ENCODE measurements around the gene SURF1. TPM values are rescaled to one million over a fixed set of nuclear protein-coding genes. Genes with fewer than 3 reads are reported as not detected.

The SURF1 gene
- total and polyA plus RNA-seq, 4 experiments from 2014 or later: 54.3 to 114 (median 83.2) TPM

- Mint-ChIP-seq H3K27ac (no peak overlapping the region), H3K9me3 (no peaks in the 10 kb centered on the region), H3K4me3 (no peak overlapping the region), H3K36me3 (no peaks in the 10 kb centered on the region), H3K4me1 (no peaks in the 10 kb centered on the region), H3K27me3 (peaks cover 0 to 3% of the 10 kb centered on the region in 2 donors)
- POLR2A ChIA-PET (ENCODE audit: partially characterized antibody): no interaction called here
- Histone ChIP-seq H3K4me1 (ENCODE audit: insufficient read depth, low read length) (no peaks in the 10 kb centered on the region), H3K27me3 (ENCODE audit: insufficient read depth, low read length) (no peaks in the 10 kb centered on the region), H3K4me3 (ENCODE audit: low read length in 2 of 2) (no peak overlapping the region), H3K9me3 (ENCODE audit: control insufficient read depth in 1 of 2, low read length in 2 of 2) (no peaks in the 10 kb centered on the region), H3K36me3 (ENCODE audit: insufficient read depth, low read length) (no peaks in the 10 kb centered on the region), H3K27ac (ENCODE audit: low read depth, low read length) (no peak overlapping the region)
- peak in 1 of 5 donors; percentile 8 for DNase-seq
- CTCF ChIA-PET (ENCODE audit: partially characterized antibody): interaction anchor here (1.1 kb wide), 1 partner anchor 20 kb away, joined by 3 read pairs; no protein-coding TSS in a partner anchor
- intact Hi-C loops (cut with micrococcal nuclease): no loop called here
These were observed 28.5 kb upstream of the SURF1 start for GRCh38 chr9:133384736-133385321.

DNA sequence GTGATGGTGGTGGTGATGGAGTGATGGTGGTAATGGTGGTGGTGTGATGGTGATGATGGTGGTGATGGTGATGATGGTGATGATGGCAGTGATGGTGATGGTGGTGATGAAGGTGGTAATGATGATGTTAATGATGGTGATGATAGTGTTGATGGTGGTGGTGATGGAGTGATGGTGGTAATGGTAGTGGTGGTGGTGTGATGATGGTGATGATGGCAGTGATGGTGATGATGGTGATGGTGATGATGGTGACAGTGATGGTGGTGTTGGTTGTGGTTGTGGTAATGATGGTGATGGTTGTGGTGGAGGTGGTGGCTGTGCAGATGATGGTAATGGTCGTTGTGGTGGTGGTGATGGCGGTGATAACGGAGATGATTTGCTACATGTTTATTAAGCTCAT, 27.2 kb upstream of the SURF1 start:
- DNase-seq: peak in 1 of 5 donors; percentile 7
- H3K4me1 ChIP-seq (ENCODE audit: insufficient read depth, low read length): no peaks in the 10 kb centered on the region
- intact Hi-C loops (cut with micrococcal nuclease): no loop called here
- no peak overlapping the region for H3K4me3 ChIP-seq (ENCODE audit: low read length in 2 of 2)
- Mint-ChIP-seq H3K4me1 (no peaks in the 10 kb centered on the region), H3K27ac (no peak overlapping the region), H3K4me3 (no peak overlapping the region), H3K9me3 (no peaks in the 10 kb centered on the region), H3K36me3 (no peaks in the 10 kb centered on the region), H3K27me3 (no peaks in the 10 kb centered on the region)
- H3K9me3 ChIP-seq (ENCODE audit: control insufficient read depth in 1 of 2, low read length in 2 of 2): no peaks in the 10 kb centered on the region
- POLR2A ChIA-PET (ENCODE audit: partially characterized antibody): no interaction called here
- no peaks in the 10 kb centered on the region for H3K36me3 ChIP-seq (ENCODE audit: insufficient read depth, low read length)
- no peaks in the 10 kb centered on the region for H3K27me3 ChIP-seq (ENCODE audit: insufficient read depth, low read length)
- no peak overlapping the region for H3K27ac ChIP-seq (ENCODE audit: low read depth, low read length)
- CTCF ChIA-PET (ENCODE audit: partially characterized antibody): no interaction called here

- no peaks in the 10 kb centered on the region for H3K36me3 Mint-ChIP-seq
- Histone ChIP-seq H3K27me3 (ENCODE audit: insufficient read depth, low read length) (no peaks in the 10 kb centered on the region), H3K36me3 (ENCODE audit: insufficient read depth, low read length) (no peaks in the 10 kb centered on the region), H3K9me3 (ENCODE audit: control insufficient read depth in 1 of 2, low read length in 2 of 2) (no peaks in the 10 kb centered on the region), H3K4me1 (ENCODE audit: insufficient read depth, low read length) (no peaks in the 10 kb centered on the region), H3K4me3 (ENCODE audit: low read length in 2 of 2) (no peak overlapping the region), H3K27ac (ENCODE audit: low read depth, low read length) (no peak overlapping the region)
- intact Hi-C loops (cut with micrococcal nuclease): no loop called here
- no peak for DNase-seq
- H3K4me1 Mint-ChIP-seq: no peaks in the 10 kb centered on the region
- CTCF ChIA-PET (ENCODE audit: partially characterized antibody): no interaction called here
- no peak overlapping the region for H3K4me3 Mint-ChIP-seq
- no peak overlapping the region for H3K27ac Mint-ChIP-seq
- H3K27me3 Mint-ChIP-seq: no peaks in the 10 kb centered on the region
- POLR2A ChIA-PET (ENCODE audit: partially characterized antibody): no interaction called here
- H3K9me3 Mint-ChIP-seq: no peaks in the 10 kb centered on the region
These were observed 26.3 kb upstream of the SURF1 start for GRCh38 chr9:133382507-133383141.

- Mint-ChIP-seq H3K4me3 (no peak overlapping the region), H3K9me3 (no peaks in the 10 kb centered on the region), H3K36me3 (no peaks in the 10 kb centered on the region), H3K27ac (no peak overlapping the region), H3K27me3 (no peaks in the 10 kb centered on the region), H3K4me1 (no peaks in the 10 kb centered on the region)
- no peaks in the 10 kb centered on the region for H3K9me3 ChIP-seq (ENCODE audit: control insufficient read depth in 1 of 2, low read length in 2 of 2)
- H3K4me3 ChIP-seq (ENCODE audit: low read length in 2 of 2): no peak overlapping the region
- no peak overlapping the region for H3K27ac ChIP-seq (ENCODE audit: low read depth, low read length)
- ChIA-PET POLR2A (ENCODE audit: partially characterized antibody) (no interaction called here), CTCF (ENCODE audit: partially characterized antibody) (interaction anchor here (0.6 to 0.7 kb wide), 4 partner anchors 93 to 809 kb away, joined by 3 read pairs; no protein-coding TSS in a partner anchor)
- no peak for DNase-seq
- peaks cover 7% of the 10 kb centered on the region for H3K4me1 ChIP-seq (ENCODE audit: insufficient read depth, low read length)
- intact Hi-C loops (cut with micrococcal nuclease): no loop called here
- H3K36me3 ChIP-seq (ENCODE audit: insufficient read depth, low read length): no peaks in the 10 kb centered on the region
- no peaks in the 10 kb centered on the region for H3K27me3 ChIP-seq (ENCODE audit: insufficient read depth, low read length)
These were observed 24.4 kb upstream of the SURF1 start for GRCh38 chr9:133380734-133381133.

GRCh38 chr9:133379153-133380086, 23.1 kb upstream of the SURF1 start:
- ChIA-PET POLR2A (ENCODE audit: partially characterized antibody) (interaction anchor here (1.1 to 18.7 kb wide), 2 partner anchors 27 to 35 kb away, joined by 3 to 437 read pairs; partner anchors contain the start of genes MED22, RPL7A, SURF1 and SURF2), CTCF (ENCODE audit: partially characterized antibody) (interaction anchor here (0.7 to 0.9 kb wide), 2 partner anchors 40 to 220 kb away, joined by 3 read pairs; no protein-coding TSS in a partner anchor)

GRCh38 chr9:133378408-133378962, 22.2 kb upstream of the SURF1 start:
- Histone ChIP-seq H3K27ac (ENCODE audit: low read depth, low read length) (no peak overlapping the region), H3K27me3 (ENCODE audit: insufficient read depth, low read length) (no peaks in the 10 kb centered on the region), H3K4me3 (ENCODE audit: low read length in 2 of 2) (no peak overlapping the region), H3K36me3 (ENCODE audit: insufficient read depth, low read length) (no peaks in the 10 kb centered on the region), H3K4me1 (ENCODE audit: insufficient read depth, low read length) (peaks cover 21% of the 10 kb centered on the region), H3K9me3 (ENCODE audit: control insufficient read depth in 1 of 2, low read length in 2 of 2) (no peaks in the 10 kb centered on the region)
- Mint-ChIP-seq H3K27me3 (no peaks in the 10 kb centered on the region), H3K4me3 (peak overlapping the region in 6 of 8 donors; percentile 5 to 65 (median 41)), H3K9me3 (no peaks in the 10 kb centered on the region), H3K4me1 (peaks cover 8 to 16% (median 12%) of the 10 kb centered on the region in 4 donors), H3K36me3 (peaks cover 0 to 10% of the 10 kb centered on the region in 2 donors), H3K27ac (peak overlapping the region in 3 of 7 donors; percentile 42 to 65 (median 57))
- no peak for DNase-seq
- POLR2A ChIA-PET (ENCODE audit: partially characterized antibody): interaction anchor here (1.1 to 18.7 kb wide), 2 partner anchors 26 to 36 kb away, joined by 3 to 437 read pairs; partner anchors contain the start of genes MED22, RPL7A, SURF1 and SURF2
- CTCF ChIA-PET (ENCODE audit: partially characterized antibody): interaction anchor here (0.9 kb wide), 1 partner anchor 39 kb away, joined by 3 read pairs; no protein-coding TSS in a partner anchor
- intact Hi-C loops (cut with micrococcal nuclease): no loop called here

More at GRCh38 chr9:133379153-133380086, 23.1 kb upstream of the SURF1 start:
- Histone ChIP-seq H3K27me3 (ENCODE audit: insufficient read depth, low read length) (no peaks in the 10 kb centered on the region), H3K36me3 (ENCODE audit: insufficient read depth, low read length) (no peaks in the 10 kb centered on the region), H3K4me3 (ENCODE audit: low read length in 2 of 2) (no peak overlapping the region), H3K27ac (ENCODE audit: low read depth, low read length) (no peak overlapping the region), H3K9me3 (ENCODE audit: control insufficient read depth in 1 of 2, low read length in 2 of 2) (no peaks in the 10 kb centered on the region), H3K4me1 (ENCODE audit: insufficient read depth, low read length) (peaks cover 13% of the 10 kb centered on the region)
- H3K9me3 Mint-ChIP-seq: no peaks in the 10 kb centered on the region
- DNase-seq: no peak
- peak overlapping the region in 1 of 7 donors; percentile 65 for H3K27ac Mint-ChIP-seq
- H3K36me3 Mint-ChIP-seq: peaks cover 0 to 6% of the 10 kb centered on the region in 2 donors
- intact Hi-C loops (cut with micrococcal nuclease): no loop called here
- no peaks in the 10 kb centered on the region for H3K27me3 Mint-ChIP-seq
- H3K4me1 Mint-ChIP-seq: peaks cover 6 to 8% (median 7%) of the 10 kb centered on the region in 4 donors
- H3K4me3 Mint-ChIP-seq: no peak overlapping the region

Data from CD4-positive, alpha-beta memory T cell (primary cell).